Measurements from ENCODE around the gene MUCL3.

Gene MUCL3

DNA sequence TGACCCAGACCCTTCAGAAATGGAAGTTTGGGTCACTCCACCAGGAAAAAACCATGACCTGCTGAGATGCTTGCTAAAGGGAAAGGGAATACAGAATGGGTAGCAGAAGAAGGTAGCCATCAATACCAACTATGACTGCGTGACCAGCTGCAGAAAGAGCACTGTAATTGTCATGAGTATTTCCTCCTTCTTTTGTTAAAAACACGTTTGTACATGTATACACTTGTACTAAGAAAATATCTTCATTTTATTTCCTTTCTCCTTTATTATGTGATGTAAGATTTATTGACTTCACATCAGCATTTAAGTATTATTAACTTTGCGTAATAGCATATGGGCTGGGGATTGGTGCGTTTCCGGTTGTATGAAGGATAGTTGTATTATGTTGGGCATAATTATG is 30.2 kb downstream of the MUCL3 start:
- TF ChIP-seq, protein P1, sequence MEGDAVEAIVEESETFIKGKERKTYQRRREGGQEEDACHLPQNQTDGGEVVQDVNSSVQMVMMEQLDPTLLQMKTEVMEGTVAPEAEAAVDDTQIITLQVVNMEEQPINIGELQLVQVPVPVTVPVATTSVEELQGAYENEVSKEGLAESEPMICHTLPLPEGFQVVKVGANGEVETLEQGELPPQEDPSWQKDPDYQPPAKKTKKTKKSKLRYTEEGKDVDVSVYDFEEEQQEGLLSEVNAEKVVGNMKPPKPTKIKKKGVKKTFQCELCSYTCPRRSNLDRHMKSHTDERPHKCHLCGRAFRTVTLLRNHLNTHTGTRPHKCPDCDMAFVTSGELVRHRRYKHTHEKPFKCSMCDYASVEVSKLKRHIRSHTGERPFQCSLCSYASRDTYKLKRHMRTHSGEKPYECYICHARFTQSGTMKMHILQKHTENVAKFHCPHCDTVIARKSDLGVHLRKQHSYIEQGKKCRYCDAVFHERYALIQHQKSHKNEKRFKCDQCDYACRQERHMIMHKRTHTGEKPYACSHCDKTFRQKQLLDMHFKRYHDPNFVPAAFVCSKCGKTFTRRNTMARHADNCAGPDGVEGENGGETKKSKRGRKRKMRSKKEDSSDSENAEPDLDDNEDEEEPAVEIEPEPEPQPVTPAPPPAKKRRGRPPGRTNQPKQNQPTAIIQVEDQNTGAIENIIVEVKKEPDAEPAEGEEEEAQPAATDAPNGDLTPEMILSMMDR (conservative IDR thresholded peaks at IDR 0.05; ENCODE audit: low read depth): no peak
- CTCF ChIA-PET: no interaction called here
- POLR2A ChIA-PET (ENCODE audit: low non-redundant PET): no interaction called here
- no peak overlapping the region for H3K27ac ChIP-seq
- DNase-seq (ENCODE audit: low spot score): no peak

DNA sequence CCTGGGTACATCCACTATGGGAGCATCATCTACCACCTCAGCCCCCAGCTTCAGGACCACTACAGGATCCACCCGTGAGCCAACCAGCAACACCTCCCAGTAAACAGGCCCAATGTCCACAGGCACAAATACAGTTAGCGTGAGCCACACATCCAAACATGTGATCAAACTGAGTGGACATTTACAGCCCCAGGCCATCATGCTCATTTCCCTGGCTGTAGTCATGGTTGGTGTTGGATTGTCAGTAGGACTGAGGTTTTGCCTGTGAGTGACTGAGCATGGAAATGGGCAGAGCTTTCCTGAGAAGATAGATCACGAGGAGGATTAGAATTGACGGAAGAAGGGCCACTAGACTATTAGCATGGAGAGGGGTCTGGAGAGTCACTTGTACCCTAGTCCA is 32.0 kb downstream of the MUCL3 start:
- DNase-seq (ENCODE audit: low spot score): no peak
- TF ChIP-seq, protein P1 (conservative IDR thresholded peaks at IDR 0.05; ENCODE audit: low read depth): no peak
- ChIA-PET CTCF (interaction anchor here (0.6 kb wide), 1 partner anchor 216 kb away, joined by 4 read pairs; no protein-coding TSS in a partner anchor), POLR2A (ENCODE audit: low non-redundant PET) (no interaction called here)
- H3K27ac ChIP-seq: no peak overlapping the region

DNA sequence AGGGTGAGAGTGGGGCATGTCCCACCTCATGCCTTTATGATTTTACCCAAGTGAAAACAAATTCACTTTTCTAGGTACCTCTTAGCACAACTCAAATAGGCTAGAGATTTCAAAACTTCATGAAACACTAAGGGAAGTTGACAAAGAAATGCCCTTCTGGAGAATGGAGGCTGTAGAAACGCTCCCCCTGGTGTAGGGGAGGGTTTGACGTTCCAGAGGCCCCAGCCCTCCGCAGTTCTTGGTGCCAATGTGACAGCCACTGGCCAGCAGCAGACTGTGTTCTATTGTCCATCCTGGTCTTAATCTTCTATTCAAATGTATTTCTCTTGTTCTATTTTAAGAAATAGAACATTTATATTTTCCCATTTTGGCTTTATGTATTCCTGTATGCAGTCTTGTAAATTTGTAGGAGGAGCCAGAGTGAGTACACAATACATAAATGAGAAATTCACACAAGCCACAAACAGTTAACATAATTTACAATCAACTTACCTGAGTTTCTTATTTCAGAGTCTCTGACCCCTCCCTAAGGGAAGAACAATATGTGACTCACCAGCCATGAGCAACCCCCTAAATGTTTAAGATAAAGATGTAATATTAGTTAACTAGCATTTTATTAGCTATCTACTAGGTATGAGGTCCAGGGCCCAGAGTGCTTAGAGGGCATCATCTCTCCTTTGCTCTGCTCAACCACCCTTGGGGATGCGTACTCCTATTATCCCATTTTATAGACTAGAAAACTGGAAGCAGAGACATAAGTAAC is 33.9 kb downstream of the MUCL3 start:
- ChIA-PET CTCF (interaction anchor here (0.6 kb wide), 1 partner anchor 40 kb away, joined by 4 read pairs; no protein-coding TSS in a partner anchor), POLR2A (ENCODE audit: low non-redundant PET) (no interaction called here)
- DNase-seq (ENCODE audit: low spot score): peak; percentile 46
- H3K27ac ChIP-seq: no peak overlapping the region
- TF ChIP-seq, protein P1 (conservative IDR thresholded peaks at IDR 0.05; ENCODE audit: low read depth): no peak

DNA sequence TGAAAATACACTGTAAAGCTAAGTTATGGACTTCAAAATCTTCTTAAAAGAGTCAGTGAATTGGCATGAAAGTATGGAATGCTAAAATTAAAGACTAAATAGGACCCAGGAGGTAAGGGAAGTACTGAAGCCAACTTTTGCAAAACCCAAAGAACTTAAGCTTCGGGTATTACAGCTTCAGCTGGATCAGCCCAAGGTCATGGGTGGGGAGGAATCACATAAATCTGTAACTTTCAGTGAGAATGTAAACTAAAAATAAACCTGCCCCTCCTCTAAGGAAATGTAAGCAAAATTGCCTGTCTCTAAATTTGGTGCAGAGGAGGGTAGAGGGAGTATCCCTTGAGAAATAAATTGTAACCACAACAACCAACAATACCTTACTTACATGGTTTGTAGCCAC is 38.4 kb downstream of the MUCL3 start:
- CTCF ChIA-PET: interaction anchor here (0.7 kb wide), 1 partner anchor 100 kb away, joined by 3 read pairs; no protein-coding TSS in a partner anchor
- no peak overlapping the region for H3K27ac ChIP-seq
- TF ChIP-seq, protein P1 (conservative IDR thresholded peaks at IDR 0.05; ENCODE audit: low read depth): no peak
- DNase-seq (ENCODE audit: low spot score): no peak
- POLR2A ChIA-PET (ENCODE audit: low non-redundant PET): no interaction called here

DNA sequence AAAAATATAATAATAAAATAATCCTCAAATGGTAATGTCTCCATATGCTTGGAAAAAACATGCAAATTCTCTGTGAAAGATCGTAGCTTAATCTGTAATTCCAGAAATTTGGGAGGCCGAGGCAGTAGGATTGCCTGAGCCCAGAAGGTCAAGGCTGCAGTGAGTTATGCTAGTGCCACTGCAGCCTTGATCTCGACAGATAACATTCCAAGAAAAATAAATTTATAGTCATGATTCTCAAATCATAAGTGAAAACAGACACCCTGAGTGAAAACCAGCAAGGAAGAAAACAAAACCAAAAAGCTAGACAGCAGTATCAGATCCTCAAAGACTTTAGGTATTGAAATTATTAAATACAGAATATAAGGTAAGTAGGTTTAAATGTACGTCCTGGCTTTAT is 38.9 kb downstream of the MUCL3 start:
- no peak overlapping the region for H3K27ac ChIP-seq
- CTCF ChIA-PET: interaction anchor here (0.7 kb wide), 1 partner anchor 100 kb away, joined by 3 read pairs; no protein-coding TSS in a partner anchor
- POLR2A ChIA-PET (ENCODE audit: low non-redundant PET): no interaction called here
- TF ChIP-seq, protein P1 (conservative IDR thresholded peaks at IDR 0.05; ENCODE audit: low read depth): no peak
- DNase-seq (ENCODE audit: low spot score): no peak

DNA sequence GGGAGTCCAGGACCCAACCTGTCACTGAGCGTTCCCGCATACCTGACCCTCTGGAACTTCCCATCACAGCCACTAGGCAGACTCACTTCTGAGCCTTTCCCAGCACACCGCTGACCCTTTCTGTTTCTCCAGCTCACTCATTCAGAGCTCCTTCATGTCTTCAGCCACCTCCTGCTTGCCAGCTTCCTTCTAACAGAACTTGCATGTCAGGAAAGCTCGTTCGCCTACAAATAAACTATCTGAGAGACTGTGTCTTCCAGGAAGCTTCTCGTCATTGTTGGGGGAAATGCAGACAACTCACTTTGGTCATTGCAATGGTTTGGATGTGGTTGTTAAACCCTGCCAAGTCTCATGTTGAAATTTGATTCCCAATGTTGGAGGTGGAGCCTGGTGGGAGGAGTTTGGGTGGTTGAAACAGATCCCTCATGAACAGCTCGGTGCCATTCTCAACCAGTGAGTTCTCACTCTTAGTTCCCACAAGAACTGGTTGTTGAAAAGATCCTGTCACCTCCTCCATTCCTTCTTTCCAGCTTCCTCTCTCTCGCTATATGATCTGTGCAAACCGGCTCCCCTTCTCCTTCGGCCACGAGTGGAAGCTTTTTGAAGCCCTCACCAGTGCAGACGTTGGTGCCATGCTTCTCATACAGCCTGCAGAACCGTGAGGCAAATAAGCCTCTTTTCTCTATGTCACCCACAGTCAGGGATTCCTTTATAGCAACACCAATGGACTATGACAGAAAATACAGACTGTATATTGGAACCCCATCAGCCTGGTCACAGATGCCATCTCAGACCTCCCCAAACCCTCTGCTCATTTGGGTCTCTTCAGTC is 41.4 kb downstream of the MUCL3 start:
- DNase-seq (ENCODE audit: low spot score): no peak
- ChIA-PET POLR2A (ENCODE audit: low non-redundant PET) (no interaction called here), CTCF (interaction anchor here (0.5 kb wide), 1 partner anchor 79 kb away, joined by 4 read pairs; no protein-coding TSS in a partner anchor)
- TF ChIP-seq, protein P1 (conservative IDR thresholded peaks at IDR 0.05; ENCODE audit: low read depth): no peak
- no peak overlapping the region for H3K27ac ChIP-seq
